Transverse colon (tissue), 4 donors: ENCODE data around the gene KXD1.

Source experiments
- CTCF ChIP-seq, 5 experiments: fragments of 200-600 bp in 3 of 5; fragments of 450-650 bp in 2 of 5; sonication (generic) in 3 of 5; IDR thresholded peaks; 1 replicate in 2 of 5; 2 replicates in 3 of 5; pipeline ENCODE4 v1.5.1; 2016 to 2017; ENCODE audit warnings: antibody characterized with exemption in 5 of 5, inconsistent platforms in 3 of 5, mild to moderate bottlenecking in 2 of 5, moderate library complexity in 1 of 5
- POLR2A ChIP-seq: fragments of 450-650 bp; IDR thresholded peaks from one replicate; pipeline ENCODE4 v1.6.1; 2016; ENCODE audit warnings: antibody characterized with exemption, mild to moderate bottlenecking, moderate library complexity
- POLR2AphosphoS5 ChIP-seq, 3 donors: sonication (generic); formaldehyde crosslinking; IDR thresholded peaks; one replicate each; pipeline ENCODE4 v1.6.1; 2016; ENCODE audit warnings: antibody characterized with exemption in 3 of 3

- TF ChIP-seq CTCF (IDR thresholded peaks at IDR 0.05) = peak in 3 of 5 experiments; percentile 12 to 35 (median 12)
- no peak for TF ChIP-seq POLR2A
- TF ChIP-seq POLR2AphosphoS5 (IDR thresholded peaks at IDR 0.05) = peak in 1 of 3 donors; percentile 25
Observed at GRCh38 chr19:18520848-18521691, 36.6 kb upstream of the KXD1 start.
